Skeletal muscle cell (primary cell): ENCODE results near the gene GALNT2.

Experiments used
- DNase-seq: peaks from one replicate; pipeline ENCODE4 v3.0.0-alpha.2; 2010; ENCODE audit warnings: low read depth
- H3K4me3 ChIP-seq: 2 replicates; pipeline ENCODE4 v1.5.1; 2011; ENCODE audit warnings: low read depth, mild to moderate bottlenecking, control low read depth, low read length, moderate library complexity

GALNT2 gene

GRCh38 chr1:230211436-230212145 is 144.6 kb downstream of the GALNT2 start:
- DNase-seq = no peak
- no peak overlapping the region for H3K4me3 ChIP-seq

- no peak overlapping the region for H3K4me3 ChIP-seq
- no peak for DNase-seq
These were observed 145.4 kb downstream of the GALNT2 start for GRCh38 chr1:230212405-230212936.

GRCh38 chr1:230215031-230215430 is 148.0 kb downstream of the GALNT2 start:
- H3K4me3 ChIP-seq = no peak overlapping the region
- peak; percentile 75 for DNase-seq

- no peak overlapping the region for H3K4me3 ChIP-seq
- no peak for DNase-seq
These were observed 148.5 kb downstream of the GALNT2 start for GRCh38 chr1:230215529-230215928.

GRCh38 chr1:230216896-230217295 is 149.9 kb downstream of the GALNT2 start:
- DNase-seq = no peak
- H3K4me3 ChIP-seq = no peak overlapping the region

- no peak for DNase-seq
- no peak overlapping the region for H3K4me3 ChIP-seq
These were observed 151.6 kb downstream of the GALNT2 start for GRCh38 chr1:230218667-230219066.

GRCh38 chr1:230219174-230220067 is 152.4 kb downstream of the GALNT2 start:
- no peak overlapping the region for H3K4me3 ChIP-seq

GRCh38 chr1:230220478-230220877 is 153.4 kb downstream of the GALNT2 start:
- no peak for DNase-seq
- H3K4me3 ChIP-seq = no peak overlapping the region

More at GRCh38 chr1:230219174-230220067, 152.4 kb downstream of the GALNT2 start:
- DNase-seq = no peak

GRCh38 chr1:230220907-230221306 is 153.9 kb downstream of the GALNT2 start:
- H3K4me3 ChIP-seq = no peak overlapping the region
- DNase-seq = no peak

- H3K4me3 ChIP-seq = no peak overlapping the region
- no peak for DNase-seq
These were observed 155.6 kb downstream of the GALNT2 start for GRCh38 chr1:230222678-230223077.

- no peak overlapping the region for H3K4me3 ChIP-seq
These were observed 157.3 kb downstream of the GALNT2 start for GRCh38 chr1:230224101-230224960.

GRCh38 chr1:230226007-230226800 is 159.2 kb downstream of the GALNT2 start:
- no peak overlapping the region for H3K4me3 ChIP-seq
- DNase-seq = no peak

More at GRCh38 chr1:230224101-230224960, 157.3 kb downstream of the GALNT2 start:
- DNase-seq = no peak

GRCh38 chr1:230226814-230227213 is 159.8 kb downstream of the GALNT2 start:
- no peak for DNase-seq
- H3K4me3 ChIP-seq = no peak overlapping the region

GRCh38 chr1:230228236-230228897 is 161.3 kb downstream of the GALNT2 start:
- H3K4me3 ChIP-seq = no peak overlapping the region

GRCh38 chr1:230230273-230230672 is 163.2 kb downstream of the GALNT2 start:
- no peak overlapping the region for H3K4me3 ChIP-seq
- no peak for DNase-seq

More at GRCh38 chr1:230228236-230228897, 161.3 kb downstream of the GALNT2 start:
- DNase-seq = no peak

GRCh38 chr1:230230948-230231773 is 164.1 kb downstream of the GALNT2 start:
- DNase-seq = no peak
- H3K4me3 ChIP-seq = no peak overlapping the region

- DNase-seq = peak; percentile 58
- H3K4me3 ChIP-seq = no peak overlapping the region
These were observed 164.7 kb downstream of the GALNT2 start for GRCh38 chr1:230231774-230232145.
